ENCODE measurements around the gene RARRES1. TPM values are rescaled to one million over a fixed set of nuclear protein-coding genes. Genes with fewer than 3 reads are reported as not detected.

The RARRES1 gene
- total RNA-seq, 2 donors from 2014 or later = 3.0 to 18.4 TPM

- Histone ChIP-seq H3K27ac (no peak overlapping the region), H3K4me3 (no peak overlapping the region), H3K36me3 (replicated peaks in 1 of 2; ENCODE audit: insufficient read depth in 1 of 2, low read depth in 2 of 2) (no peaks in the 10 kb centered on the region), H3K9me3 (no peaks in the 10 kb centered on the region), H3K4me1 (no peaks in the 10 kb centered on the region), H3K27me3 (no peaks in the 10 kb centered on the region)
- DNase-seq = no peak
- 77 to 78% methylated on average over 2 of the region's 2 CpGs for WGBS, 2 donors
- ATAC-seq = no peak
- TF ChIP-seq CTCF (IDR thresholded peaks at IDR 0.05) (no peak), POLR2A (IDR thresholded peaks at IDR 0.05) (no peak)
- intact Hi-C loops (cut with DNase I) = no loop called here
These were observed 51.4 kb downstream of the RARRES1 start for GRCh38 chr3:158680861-158681260.

- 48 to 62% methylated on average over 1 of the region's 1 CpG for WGBS, 2 donors
- intact Hi-C loops (cut with DNase I) = no loop called here
- H3K27ac ChIP-seq = no peak overlapping the region
These were observed 52.7 kb downstream of the RARRES1 start for GRCh38 chr3:158679547-158680000.

DNA sequence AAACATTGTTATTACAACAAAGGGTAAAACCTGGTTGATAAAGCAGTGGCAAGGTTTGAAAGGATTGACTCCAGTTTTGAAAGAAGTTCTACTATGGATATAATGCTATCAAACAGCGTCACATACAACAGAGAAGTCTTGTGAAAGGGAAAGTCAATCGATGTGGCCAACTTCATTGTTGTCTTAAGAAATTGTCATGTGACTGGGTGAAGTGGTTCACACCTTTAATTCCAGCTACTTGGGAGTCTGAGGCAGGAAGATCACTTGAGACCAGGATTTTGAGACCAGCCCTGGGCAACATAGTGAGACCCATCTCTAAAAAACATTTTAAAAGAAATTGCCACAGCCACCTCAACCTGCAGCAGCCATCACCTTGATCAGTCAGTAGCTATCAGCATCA, 53.6 kb downstream of the RARRES1 start:
- no peaks in the 10 kb centered on the region for H3K36me3 ChIP-seq (replicated peaks in 1 of 2; ENCODE audit: insufficient read depth in 1 of 2, low read depth in 2 of 2)
- DNase-seq = no peak
- no peaks in the 10 kb centered on the region for H3K27me3 ChIP-seq
- H3K4me1 ChIP-seq = no peaks in the 10 kb centered on the region
- WGBS, 2 donors = 86 to 92% methylated on average over 2 of the region's 2 CpGs
- no peak overlapping the region for H3K4me3 ChIP-seq
- TF ChIP-seq POLR2A (IDR thresholded peaks at IDR 0.05) = no peak
- TF ChIP-seq CTCF (IDR thresholded peaks at IDR 0.05) = no peak
- no peak overlapping the region for H3K27ac ChIP-seq
- ATAC-seq = no peak
- H3K9me3 ChIP-seq = no peaks in the 10 kb centered on the region
- intact Hi-C loops (cut with DNase I) = no loop called here

More at GRCh38 chr3:158679547-158680000, 52.7 kb downstream of the RARRES1 start:
- Histone ChIP-seq H3K4me1 (no peaks in the 10 kb centered on the region), H3K4me3 (no peak overlapping the region), H3K27me3 (no peaks in the 10 kb centered on the region), H3K36me3 (replicated peaks in 1 of 2; ENCODE audit: insufficient read depth in 1 of 2, low read depth in 2 of 2) (no peaks in the 10 kb centered on the region), H3K9me3 (no peaks in the 10 kb centered on the region)
- no peak for ATAC-seq
- no peak for TF ChIP-seq CTCF (IDR thresholded peaks at IDR 0.05)
- TF ChIP-seq POLR2A (IDR thresholded peaks at IDR 0.05) = no peak
- DNase-seq = no peak

DNA sequence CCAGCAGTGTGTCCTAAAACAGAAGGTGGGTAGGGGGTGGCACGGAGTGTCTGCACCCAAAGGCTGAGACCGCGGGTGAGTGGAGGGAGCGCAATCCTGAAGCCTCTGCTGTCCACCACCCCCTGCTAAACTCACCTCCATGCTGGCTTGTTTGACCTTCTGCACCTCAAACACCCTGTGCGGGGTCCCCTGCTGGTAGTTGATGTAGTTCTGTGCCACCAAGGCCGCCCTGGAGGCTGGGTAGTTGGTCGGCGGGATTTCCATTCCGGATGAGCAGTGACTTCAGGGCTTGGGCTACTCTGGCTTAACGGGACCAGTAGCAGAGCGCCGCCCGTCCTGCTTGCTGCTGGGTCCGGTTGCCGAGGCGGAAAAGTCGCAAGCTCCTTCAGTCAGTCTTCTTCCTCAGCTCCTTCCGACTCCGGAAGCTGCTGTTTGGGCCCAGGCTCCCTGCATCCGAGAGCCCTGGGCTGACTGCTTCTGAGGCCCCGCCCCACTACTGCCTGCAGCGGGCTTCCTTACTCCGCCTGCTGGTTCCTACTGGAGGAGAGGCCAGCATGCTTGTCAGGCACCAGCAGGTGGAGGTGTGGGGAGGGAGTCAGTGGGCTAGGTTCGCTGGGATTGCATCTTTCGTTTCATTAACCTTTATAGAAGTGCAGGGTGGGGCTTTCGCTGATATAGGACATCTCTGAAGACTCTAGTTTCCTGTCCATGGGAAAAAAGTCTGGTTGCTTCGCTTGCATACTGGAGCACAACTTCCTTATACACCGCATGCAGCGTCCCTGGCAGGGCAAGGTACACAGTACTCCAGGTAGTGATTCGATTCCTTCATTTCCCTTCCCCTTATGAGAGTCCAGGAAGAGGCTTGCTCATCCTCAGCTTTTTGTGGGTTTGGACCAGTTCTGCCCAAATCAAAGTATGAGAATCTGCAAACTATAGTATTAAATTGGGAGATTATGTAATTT, 59.8 kb downstream of the RARRES1 start, which contains the start of gene LXN:
TSS of gene LXN (minus strand) at position 434 of the 962 bp plus-strand sequence. CDS start at position 264, 170 bp downstream.
- Histone ChIP-seq H3K4me3 (peak within 1 kb of the TSS; percentile 22 to 25), H3K27ac (peak within 1 kb of the TSS; percentile 56 to 81 (median 76)), H3K9me3 (no peaks in the 10 kb centered on the region), H3K36me3 (replicated peaks in 1 of 2; ENCODE audit: insufficient read depth in 1 of 2, low read depth in 2 of 2) (peaks cover 0 to 9% of the 10 kb centered on the region in 2 donors), H3K4me1 (peaks cover 16% of the 10 kb centered on the region), H3K27me3 (no peaks in the 10 kb centered on the region)
- ATAC-seq (peak; percentile 100), DNase-seq (peak; percentile 88 to 93 (median 92))
- 1 to 3% methylated on average over 25 to 29 of the region's 30 CpGs for WGBS, 2 donors
- intact Hi-C loops (cut with DNase I) = no loop called here
- TF ChIP-seq POLR2A (IDR thresholded peaks at IDR 0.05) = peak; percentile 49 to 88 (median 78)
- TF ChIP-seq CTCF (IDR thresholded peaks at IDR 0.05) = peak; percentile 50 to 92 (median 89)
